ENCODE results near the gene SOCS4.

Gene SOCS4

GRCh38 chr14:55051423-55052268 lies 24.6 kb downstream of the SOCS4 start, which contains the start of gene MAPK1IP1L:
TSS of gene MAPK1IP1L (plus strand) at chr14:55051647. CDS start at chr14:55061684, 10,037 bp downstream.
- no peaks in the 10 kb centered on the region for H3K9me3 ChIP-seq (ENCODE audit: insufficient read depth, low read length)
- H2AFZ ChIP-seq (ENCODE audit: low read depth, low read length), result peak within 1 kb of the TSS; percentile 86
- H3K36me3 ChIP-seq (replicated peaks; ENCODE audit: low read depth, low read length), result peaks cover 26% of the 10 kb centered on the region
- peaks cover 14% of the 10 kb centered on the region for H3K4me1 ChIP-seq (ENCODE audit: low read length)
- H3K79me2 ChIP-seq (ENCODE audit: low read length), result peaks cover 52% of the 10 kb centered on the region
- H4K20me1 ChIP-seq (ENCODE audit: insufficient read depth, low read length), result peaks cover 42% of the 10 kb centered on the region
- peak within 1 kb of the TSS; percentile 97 for H3K9ac ChIP-seq (ENCODE audit: low read length)
- no peaks in the 10 kb centered on the region for H3K27me3 ChIP-seq (ENCODE audit: low read depth, low read length)
- peak within 1 kb of the TSS; percentile 90 for H3K27ac ChIP-seq (ENCODE audit: low read length)
- peak within 1 kb of the TSS; percentile 84 for H3K4me2 ChIP-seq (ENCODE audit: low read length)
- TF ChIP-seq CTCF (IDR thresholded peaks at IDR 0.05; ENCODE audit: low read depth, low read length) (peak; percentile 92), EZH2phosphoT487 (IDR thresholded peaks at IDR 0.05; ENCODE audit: low read depth) (no peak)
- H3K4me3 ChIP-seq (ENCODE audit: low read length), result peak within 1 kb of the TSS; percentile 94

- Histone ChIP-seq H3K4me2 (ENCODE audit: low read length) (peak overlapping the region; percentile 81), H3K4me3 (ENCODE audit: low read length) (peak overlapping the region; percentile 94), H3K36me3 (replicated peaks; ENCODE audit: low read depth, low read length) (peaks cover 26% of the 10 kb centered on the region), H2AFZ (ENCODE audit: low read depth, low read length) (no peak overlapping the region), H3K27me3 (ENCODE audit: low read depth, low read length) (no peaks in the 10 kb centered on the region), H3K9ac (ENCODE audit: low read length) (peak overlapping the region; percentile 97), H3K4me1 (ENCODE audit: low read length) (peaks cover 14% of the 10 kb centered on the region), H3K9me3 (ENCODE audit: insufficient read depth, low read length) (no peaks in the 10 kb centered on the region), H4K20me1 (ENCODE audit: insufficient read depth, low read length) (peaks cover 50% of the 10 kb centered on the region), H3K79me2 (ENCODE audit: low read length) (peaks cover 59% of the 10 kb centered on the region), H3K27ac (ENCODE audit: low read length) (peak overlapping the region; percentile 90)
- TF ChIP-seq CTCF (IDR thresholded peaks at IDR 0.05; ENCODE audit: low read depth, low read length) (no peak), EZH2phosphoT487 (IDR thresholded peaks at IDR 0.05; ENCODE audit: low read depth) (no peak)
Observed at GRCh38 chr14:55052269-55052930, 25.4 kb downstream of the SOCS4 start.

- Histone ChIP-seq H3K9ac (ENCODE audit: low read length) (peak overlapping the region; percentile 97), H3K9me3 (ENCODE audit: insufficient read depth, low read length) (no peaks in the 10 kb centered on the region), H2AFZ (ENCODE audit: low read depth, low read length) (no peak overlapping the region), H3K4me2 (ENCODE audit: low read length) (peak overlapping the region; percentile 81), H3K36me3 (replicated peaks; ENCODE audit: low read depth, low read length) (peaks cover 26% of the 10 kb centered on the region), H3K4me1 (ENCODE audit: low read length) (peaks cover 14% of the 10 kb centered on the region), H3K79me2 (ENCODE audit: low read length) (peaks cover 65% of the 10 kb centered on the region), H3K27me3 (ENCODE audit: low read depth, low read length) (no peaks in the 10 kb centered on the region), H3K27ac (ENCODE audit: low read length) (no peak overlapping the region), H3K4me3 (ENCODE audit: low read length) (peak overlapping the region; percentile 94), H4K20me1 (ENCODE audit: insufficient read depth, low read length) (peaks cover 54% of the 10 kb centered on the region)
- no peak for TF ChIP-seq EZH2phosphoT487 (IDR thresholded peaks at IDR 0.05; ENCODE audit: low read depth)
- TF ChIP-seq CTCF (IDR thresholded peaks at IDR 0.05; ENCODE audit: low read depth, low read length), result no peak
Observed at GRCh38 chr14:55053018-55053417, 26.0 kb downstream of the SOCS4 start.

GRCh38 chr14:55053500-55053899 lies 26.5 kb downstream of the SOCS4 start:
- TF ChIP-seq EZH2phosphoT487 (IDR thresholded peaks at IDR 0.05; ENCODE audit: low read depth) (no peak), CTCF (IDR thresholded peaks at IDR 0.05; ENCODE audit: low read depth, low read length) (no peak)

More at GRCh38 chr14:55053500-55053899, 26.5 kb downstream of the SOCS4 start:
- Histone ChIP-seq H3K4me1 (ENCODE audit: low read length) (peaks cover 14% of the 10 kb centered on the region), H2AFZ (ENCODE audit: low read depth, low read length) (no peak overlapping the region), H3K36me3 (replicated peaks; ENCODE audit: low read depth, low read length) (peaks cover 26% of the 10 kb centered on the region), H3K9ac (ENCODE audit: low read length) (no peak overlapping the region), H3K4me2 (ENCODE audit: low read length) (0 out of 2 replicates have a peak overlapping the region, but pooled peaks have one; percentile 81), H3K9me3 (ENCODE audit: insufficient read depth, low read length) (no peaks in the 10 kb centered on the region), H3K27me3 (ENCODE audit: low read depth, low read length) (no peaks in the 10 kb centered on the region), H3K27ac (ENCODE audit: low read length) (no peak overlapping the region), H3K79me2 (ENCODE audit: low read length) (peaks cover 70% of the 10 kb centered on the region), H4K20me1 (ENCODE audit: insufficient read depth, low read length) (peaks cover 58% of the 10 kb centered on the region), H3K4me3 (ENCODE audit: low read length) (no peak overlapping the region)

All from OCI-LY3 (cell line).